Subcutaneous abdominal adipose tissue (tissue), 5 donors: ENCODE measurements around the gene TMOD1.
"Not testable (repeated sequence)": the region's sequence is repeated elsewhere in the genome, so short reads cannot be mapped to it uniquely, and the experiment has no call there.

Source experiments
- H3K27ac ChIP-seq: one replicate; pipeline ENCODE4 v1.7.0; 2013; ENCODE audit warnings: low read depth, mild to moderate bottlenecking, inconsistent platforms, low read length, moderate library complexity
- H3K27me3 ChIP-seq, 5 donors: one replicate each; pipeline ENCODE4 v1.7.0; 2013; ENCODE audit warnings: low read length in 5 of 5, inconsistent platforms in 1 of 5; ENCODE audit not compliant: control insufficient read depth in 5 of 5, insufficient read depth in 4 of 5
- H3K36me3 ChIP-seq, 5 donors: one replicate each; pipeline ENCODE4 v1.7.0; 2013; ENCODE audit warnings: low read length in 5 of 5; ENCODE audit not compliant: control insufficient read depth in 5 of 5, insufficient read depth in 5 of 5
- H3K4me1 ChIP-seq, 5 donors: one replicate each; pipeline ENCODE4 v1.7.0; 2013; ENCODE audit warnings: low read length in 5 of 5, mild to moderate bottlenecking in 3 of 5, moderate library complexity in 1 of 5; ENCODE audit not compliant: control insufficient read depth in 5 of 5, insufficient read depth in 5 of 5
- H3K4me3 ChIP-seq, 5 donors: one replicate each; pipeline ENCODE4 v1.7.0; 2013; ENCODE audit warnings: low read length in 5 of 5, low read depth in 1 of 5
- H3K9ac ChIP-seq, 5 donors: one replicate each; pipeline ENCODE4 v1.7.0; 2013; ENCODE audit warnings: low read length in 5 of 5, mild to moderate bottlenecking in 4 of 5, moderate library complexity in 3 of 5
- H3K9me3 ChIP-seq, 5 donors: one replicate each; pipeline ENCODE4 v1.7.0; 2013; ENCODE audit warnings: low read length in 5 of 5; ENCODE audit not compliant: control insufficient read depth in 5 of 5
- donor health status: healthy.
- donor health status: healthy.
- donor health status: healthy.
- donor health status: healthy.
- donor health status: healthy.

Gene TMOD1

DNA sequence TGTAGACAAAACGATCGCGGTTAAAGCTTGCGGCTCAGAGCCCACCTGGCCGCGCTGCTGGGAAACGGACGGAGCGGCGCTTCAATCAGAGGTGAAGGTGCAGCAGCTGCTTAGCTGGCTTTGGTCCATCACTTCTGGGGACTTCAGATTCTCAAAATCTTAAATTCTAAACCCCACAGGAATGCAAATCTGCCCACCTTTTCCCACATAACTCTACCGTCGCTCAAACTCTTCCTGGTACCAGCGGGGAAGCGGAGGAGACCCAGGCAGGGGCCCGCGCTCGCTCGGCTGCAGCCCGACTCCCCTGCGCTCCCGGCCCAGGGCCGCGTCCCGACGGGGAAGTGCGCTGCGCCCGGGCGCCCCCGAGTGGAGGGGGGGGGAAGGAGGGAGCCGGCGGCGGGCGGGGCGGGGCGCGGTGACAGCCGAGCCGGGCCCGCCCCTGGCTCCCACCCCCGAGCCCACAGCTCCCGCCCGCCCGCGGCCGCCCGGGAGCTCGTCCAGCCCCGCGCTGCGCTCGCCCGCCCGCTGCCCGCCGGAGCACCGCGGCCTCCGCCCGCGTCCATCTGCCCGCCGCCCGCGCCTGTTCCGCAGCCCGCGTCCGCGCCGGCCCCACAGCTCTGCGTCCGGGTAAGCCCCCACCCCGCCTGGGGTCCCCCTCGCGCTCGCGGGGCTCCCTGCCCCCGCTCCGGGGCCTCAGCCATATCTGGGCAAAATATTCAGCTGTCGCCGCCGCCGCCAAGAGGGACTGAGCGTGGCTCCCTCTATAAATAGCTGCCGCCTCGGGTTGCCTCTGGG is at the start of gene TMOD1:
TMOD1 (plus strand) TSS at position 490 of the 795 bp plus-strand sequence. CDS start 22,523 bp downstream, outside the sequence.
- Histone ChIP-seq H3K9me3 (no peaks in the 10 kb centered on the region), H3K9ac (peak within 1 kb of the TSS in 3 of 5 donors; percentile 48 to 61 (median 60)), H3K4me3 (peak within 1 kb of the TSS; percentile 64 to 77 (median 68)), H3K27me3 (peaks cover 0 to 12% (median 6%) of the 10 kb centered on the region in 5 donors), H3K27ac (no peak within 1 kb of the TSS), H3K36me3 (peaks cover 0 to 7% (median 6%) of the 10 kb centered on the region in 5 donors), H3K4me1 (peaks cover 0 to 23% (median 21%) of the 10 kb centered on the region in 5 donors)

- not testable (repeated sequence) for H3K4me1 ChIP-seq, H3K27ac ChIP-seq, H3K4me3 ChIP-seq, H3K9me3 ChIP-seq, H3K9ac ChIP-seq, H3K27me3 ChIP-seq
- H3K36me3 ChIP-seq: peaks cover 0 to 22% (median 2%) of the 10 kb centered on the region in 5 donors
Measured at GRCh38 chr9:97453573-97453972, 47.9 kb upstream of the TMOD1 start.

DNA sequence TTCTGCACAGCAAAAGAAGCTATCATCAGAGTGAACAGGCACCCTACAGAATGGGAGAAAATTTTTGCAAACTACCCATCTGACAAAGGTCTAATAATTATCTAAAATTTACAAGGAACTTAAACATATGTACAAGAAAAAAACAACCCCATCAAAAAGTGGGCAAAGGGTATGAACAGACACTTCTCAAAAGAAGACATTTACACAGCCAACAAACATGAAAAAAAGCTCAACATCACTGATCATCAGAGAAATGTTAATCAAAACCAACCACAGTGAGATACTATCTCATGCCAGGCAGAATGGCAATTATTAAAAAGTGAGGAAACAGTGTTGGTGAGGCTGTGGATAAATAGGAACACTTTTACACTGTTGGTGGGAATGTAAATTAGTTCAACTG is 44.6 kb upstream of the TMOD1 start:
- H3K4me3 ChIP-seq, H3K27ac ChIP-seq, H3K9ac ChIP-seq, H3K4me1 ChIP-seq, H3K9me3 ChIP-seq, H3K27me3 ChIP-seq: not testable (repeated sequence)
- peaks cover 4 to 10% (median 5%) of the 10 kb centered on the region in 5 donors for H3K36me3 ChIP-seq

- Histone ChIP-seq H3K27me3 (no peaks in the 10 kb centered on the region), H3K4me1 (no peaks in the 10 kb centered on the region), H3K9ac (no peak overlapping the region), H3K4me3 (no peak overlapping the region), H3K36me3 (peaks cover 4 to 20% (median 5%) of the 10 kb centered on the region in 5 donors), H3K27ac (no peak overlapping the region), H3K9me3 (no peaks in the 10 kb centered on the region)
Measured at GRCh38 chr9:97459326-97459725, 42.1 kb upstream of the TMOD1 start.

DNA sequence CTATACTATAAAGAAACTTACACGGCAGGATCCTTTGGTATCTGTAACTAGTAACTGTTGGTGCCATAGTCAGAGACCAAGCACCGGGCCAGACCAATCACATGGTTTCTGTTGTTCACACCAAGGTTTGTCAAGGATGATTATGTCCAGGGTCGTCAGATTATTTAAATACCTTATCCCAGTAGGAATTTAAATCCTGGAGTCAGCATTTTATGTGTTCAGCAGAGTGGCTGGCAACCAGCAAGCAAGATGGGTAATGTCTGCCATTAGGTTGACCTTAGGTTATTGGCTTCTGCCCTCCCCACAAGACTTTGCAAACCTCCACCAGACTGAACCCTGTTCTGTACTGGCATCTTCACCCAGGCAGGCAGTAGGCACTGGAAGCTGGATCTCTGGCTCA is 39.3 kb upstream of the TMOD1 start:
- Histone ChIP-seq H3K9ac (no peak overlapping the region), H3K4me3 (no peak overlapping the region), H3K36me3 (peaks cover 7 to 35% (median 12%) of the 10 kb centered on the region in 5 donors), H3K9me3 (no peaks in the 10 kb centered on the region), H3K27ac (no peak overlapping the region), H3K4me1 (no peaks in the 10 kb centered on the region), H3K27me3 (no peaks in the 10 kb centered on the region)

GRCh38 chr9:97462914-97463313 is 38.6 kb upstream of the TMOD1 start:
- Histone ChIP-seq H3K36me3 (peaks cover 7 to 35% (median 12%) of the 10 kb centered on the region in 5 donors), H3K27ac (no peak overlapping the region), H3K27me3 (no peaks in the 10 kb centered on the region), H3K9ac (no peak overlapping the region), H3K4me3 (no peak overlapping the region), H3K4me1 (no peaks in the 10 kb centered on the region), H3K9me3 (no peaks in the 10 kb centered on the region)

GRCh38 chr9:97468658-97469448 is 32.6 kb upstream of the TMOD1 start:
- H3K4me3 ChIP-seq: no peak overlapping the region
- H3K4me1 ChIP-seq: peaks cover 2 to 10% (median 10%) of the 10 kb centered on the region in 5 donors
- H3K36me3 ChIP-seq: peaks cover 10 to 25% (median 11%) of the 10 kb centered on the region in 5 donors
- H3K9me3 ChIP-seq: no peaks in the 10 kb centered on the region
- no peaks in the 10 kb centered on the region for H3K27me3 ChIP-seq
- H3K9ac ChIP-seq: no peak overlapping the region
- no peak overlapping the region for H3K27ac ChIP-seq

DNA sequence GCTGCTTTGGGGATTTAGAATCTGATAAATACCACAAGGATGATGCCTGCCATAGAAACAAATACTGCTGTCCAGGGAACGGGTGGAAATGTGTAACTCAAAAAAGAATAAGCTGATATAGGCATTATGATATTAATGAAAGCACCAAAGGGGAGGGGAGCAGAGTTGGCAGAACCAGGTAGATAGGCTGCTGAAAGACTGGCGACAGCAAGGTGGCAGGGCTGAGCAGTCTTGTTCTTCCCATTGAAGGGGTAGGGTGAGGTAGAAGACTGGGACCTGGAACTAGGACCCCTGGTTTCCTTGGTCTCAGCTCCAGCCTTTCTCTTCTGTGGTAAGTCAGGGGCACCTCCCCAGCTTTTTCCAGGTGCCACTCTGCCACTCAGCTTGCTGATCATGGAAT is 31.4 kb upstream of the TMOD1 start:
- H3K27me3 ChIP-seq: no peaks in the 10 kb centered on the region
- peaks cover 2 to 10% (median 10%) of the 10 kb centered on the region in 5 donors for H3K4me1 ChIP-seq
- no peak overlapping the region for H3K4me3 ChIP-seq
- H3K27ac ChIP-seq: no peak overlapping the region
- no peak overlapping the region for H3K9ac ChIP-seq
- H3K9me3 ChIP-seq: no peaks in the 10 kb centered on the region
- peaks cover 17 to 34% (median 23%) of the 10 kb centered on the region in 5 donors for H3K36me3 ChIP-seq

DNA sequence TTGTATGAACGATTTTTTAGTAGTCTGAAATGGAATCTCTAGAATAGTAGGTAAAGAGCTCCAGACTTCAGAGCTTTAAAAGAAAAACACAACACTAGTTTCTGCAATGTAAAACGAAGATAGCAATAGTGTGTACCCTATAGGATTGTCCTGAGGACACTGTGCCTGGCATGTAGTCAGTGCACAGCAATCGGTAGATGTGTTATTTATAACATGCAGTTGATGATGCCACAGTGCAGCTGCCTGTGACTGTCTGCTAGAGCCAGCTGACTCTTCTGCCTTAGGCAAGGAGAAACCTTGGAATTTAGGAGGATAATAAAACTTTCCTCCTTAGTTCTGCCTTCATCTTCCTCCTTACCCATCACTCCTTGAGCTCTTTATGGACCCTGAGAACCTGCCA is 27.7 kb upstream of the TMOD1 start:
- no peak overlapping the region for H3K4me3 ChIP-seq
- no peaks in the 10 kb centered on the region for H3K9me3 ChIP-seq
- H3K27me3 ChIP-seq: no peaks in the 10 kb centered on the region
- H3K4me1 ChIP-seq: peaks cover 0 to 5% (median 2%) of the 10 kb centered on the region in 5 donors
- peaks cover 19 to 27% (median 24%) of the 10 kb centered on the region in 5 donors for H3K36me3 ChIP-seq
- no peak overlapping the region for H3K27ac ChIP-seq
- H3K9ac ChIP-seq: no peak overlapping the region

GRCh38 chr9:97474372-97474925 is 27.0 kb upstream of the TMOD1 start:
- no peak overlapping the region for H3K4me3 ChIP-seq
- H3K36me3 ChIP-seq: peaks cover 19 to 30% (median 24%) of the 10 kb centered on the region in 5 donors

More at GRCh38 chr9:97474372-97474925, 27.0 kb upstream of the TMOD1 start:
- Histone ChIP-seq H3K9ac (no peak overlapping the region), H3K4me1 (peaks cover 0 to under 1% (median 0%) of the 10 kb centered on the region in 5 donors), H3K9me3 (no peaks in the 10 kb centered on the region), H3K27me3 (no peaks in the 10 kb centered on the region), H3K27ac (no peak overlapping the region)
